GM21737 (cell line): ENCODE measurements around the gene STX8.
"Not testable (repeated sequence)": the region's sequence is repeated elsewhere in the genome, so short reads cannot be mapped to it uniquely, and the experiment has no call there.

Experiments used
- ATAC-seq: cut with Tn5 transposase; IDR thresholded peaks from one replicate; pipeline ENCODE4 v1.9.1; 2021; ENCODE audit warnings: mild to moderate bottlenecking, moderate library complexity; ENCODE audit not compliant: unreplicated experiment

The STX8 gene

DNA sequence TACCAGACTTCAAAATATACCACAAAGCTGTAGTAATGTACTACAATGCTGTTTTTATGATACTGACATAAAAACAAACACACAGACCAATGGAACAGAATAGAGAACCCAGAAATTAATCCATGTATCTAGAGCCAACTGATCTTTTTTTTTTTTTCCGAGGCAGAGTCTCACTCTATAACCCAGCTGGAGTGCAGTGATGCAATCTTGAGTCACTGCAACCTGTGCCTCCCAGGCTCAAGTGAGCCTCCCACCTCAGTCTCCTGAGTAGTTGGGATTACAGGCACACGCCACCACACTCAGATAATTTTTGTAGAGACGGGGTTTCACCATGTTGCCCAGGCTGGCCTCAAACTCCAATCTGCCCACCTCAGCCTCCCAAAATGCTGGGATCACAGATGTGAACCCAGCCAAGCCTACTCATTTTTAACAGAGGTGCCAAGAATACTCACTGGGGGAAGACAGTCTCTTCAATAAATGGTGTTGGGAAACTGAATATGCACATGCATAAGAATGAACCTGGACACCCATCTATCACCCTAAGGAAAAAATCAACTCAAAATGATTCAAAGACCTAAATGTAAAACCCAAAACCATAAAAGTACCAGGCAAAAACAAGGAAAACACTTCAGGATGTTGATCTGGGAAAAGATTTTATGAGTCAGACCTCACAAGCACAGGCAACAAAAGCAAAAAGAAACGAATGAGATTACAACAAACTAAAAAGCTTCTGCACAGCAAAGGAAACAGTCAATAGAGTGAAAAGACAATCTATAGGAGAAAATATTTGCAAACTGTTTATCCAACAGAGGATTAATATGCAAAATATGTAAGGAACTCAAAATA is 63.1 kb downstream of the STX8 start:
- no peak for ATAC-seq

GRCh38 chr17:9509236-9509816 is 66.3 kb downstream of the STX8 start:
- ATAC-seq: no peak

DNA sequence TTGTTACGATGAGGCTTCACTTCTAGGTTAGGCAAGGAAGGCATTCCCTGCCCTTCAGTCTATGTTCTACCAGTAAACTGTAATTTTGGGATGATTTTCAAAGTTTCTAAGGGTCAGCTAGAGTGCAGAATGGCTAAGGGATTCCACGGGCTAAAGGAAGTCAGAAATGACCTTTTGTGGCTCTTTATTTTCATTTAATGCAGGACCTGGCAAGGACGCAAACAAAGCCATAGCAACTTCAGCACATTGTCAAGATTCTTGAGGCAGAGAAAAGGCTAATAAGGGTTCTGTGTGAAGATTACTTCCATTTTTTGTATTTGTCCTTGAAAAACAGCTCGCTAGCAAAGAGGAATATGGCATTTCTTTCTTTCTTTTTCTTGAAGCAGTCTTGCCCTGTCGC is 76.6 kb downstream of the STX8 start:
- no peak for ATAC-seq

- no peak for ATAC-seq
Measured at GRCh38 chr17:9498490-9498889, 77.1 kb downstream of the STX8 start.

DNA sequence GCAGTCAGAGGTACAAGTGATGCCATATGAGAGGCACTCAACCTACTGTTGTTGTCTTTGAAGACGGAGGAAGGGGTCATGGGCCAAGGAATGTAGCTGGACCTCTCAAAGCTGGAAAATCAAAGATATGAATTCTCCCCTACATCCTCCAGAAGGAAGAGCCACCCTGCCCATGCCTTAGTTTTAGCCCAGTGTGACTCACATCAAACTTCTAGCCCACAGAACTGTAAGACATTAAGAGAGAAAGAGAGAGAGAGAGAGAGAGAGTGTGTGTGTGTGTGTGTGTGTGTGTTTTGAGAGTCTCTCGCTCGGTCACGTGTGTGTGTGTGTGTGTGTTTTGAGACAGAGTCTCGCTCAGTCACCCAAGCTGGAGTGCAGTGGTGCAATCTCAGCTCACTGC is 87.1 kb downstream of the STX8 start:
- ATAC-seq: no peak

GRCh38 chr17:9487406-9487805 is 88.2 kb downstream of the STX8 start:
- ATAC-seq: no peak

GRCh38 chr17:9484789-9485188 is 90.8 kb downstream of the STX8 start:
- ATAC-seq: no peak

DNA sequence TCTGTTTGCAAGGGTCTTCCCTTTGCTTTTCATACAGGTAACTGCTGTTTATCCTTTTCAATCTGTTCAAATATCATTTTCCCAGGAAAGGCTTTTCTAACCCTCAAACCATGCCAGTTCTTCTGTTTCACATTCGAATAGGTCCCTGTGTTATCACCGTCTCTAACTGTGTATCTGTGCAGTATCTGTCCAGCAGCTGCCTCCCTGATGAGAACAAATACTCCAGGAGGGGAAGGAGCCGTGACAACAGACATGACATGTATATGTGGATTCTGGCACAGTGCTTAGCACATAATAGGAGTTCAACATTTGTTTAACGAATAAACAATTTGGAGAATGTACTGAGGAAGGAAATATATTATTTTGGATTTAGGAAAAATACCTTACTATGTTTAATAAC is 95.7 kb downstream of the STX8 start:
- no peak for ATAC-seq

DNA sequence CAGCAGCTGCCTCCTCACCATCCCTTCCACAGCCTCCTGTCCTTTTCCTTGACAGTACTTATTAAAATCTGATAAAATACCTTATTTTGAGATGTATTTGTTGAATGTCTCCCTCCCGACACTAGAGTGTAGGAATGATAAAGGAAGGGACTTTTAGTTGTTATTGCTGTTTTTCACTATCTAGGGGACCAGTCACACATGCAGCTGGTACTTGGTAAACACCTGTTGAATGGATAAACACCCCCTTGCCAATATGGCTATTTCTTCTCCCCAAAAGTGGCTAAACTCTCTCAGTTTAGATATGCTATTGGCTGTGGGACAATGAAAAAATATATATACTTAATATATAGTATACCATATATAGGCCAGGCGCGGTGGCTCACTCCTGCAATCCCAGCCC is 96.7 kb downstream of the STX8 start:
- no peak for ATAC-seq

GRCh38 chr17:9475101-9475658 is 100.4 kb downstream of the STX8 start:
- no peak for ATAC-seq

GRCh38 chr17:9473711-9474110 is 101.9 kb downstream of the STX8 start:
- ATAC-seq: no peak

GRCh38 chr17:9472541-9472940 is 103.1 kb downstream of the STX8 start:
- no peak for ATAC-seq

GRCh38 chr17:9472094-9472493 is 103.5 kb downstream of the STX8 start:
- ATAC-seq: no peak

DNA sequence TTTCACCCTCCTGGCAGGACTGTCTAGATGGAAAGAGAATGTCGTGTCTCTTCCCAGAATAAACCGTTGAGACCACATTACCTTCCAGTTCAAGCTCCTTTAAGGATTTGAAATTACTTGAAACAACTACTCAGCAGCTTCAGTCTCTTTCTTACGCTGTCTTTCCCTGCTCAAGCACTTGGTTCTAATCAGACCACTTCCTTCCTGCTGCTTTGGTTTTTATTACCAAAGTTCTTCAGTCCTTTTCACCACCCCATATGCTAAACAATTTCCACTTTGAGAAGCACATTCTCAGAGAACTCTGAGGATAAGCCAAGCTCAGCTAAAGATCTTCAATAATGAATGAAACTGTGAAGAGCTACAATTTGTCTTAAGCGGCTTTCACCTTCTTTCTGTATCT is 105.4 kb downstream of the STX8 start:
- no peak for ATAC-seq

- no peak for ATAC-seq
Measured at GRCh38 chr17:9468937-9469336, 106.7 kb downstream of the STX8 start.

GRCh38 chr17:9468532-9468931 is 107.1 kb downstream of the STX8 start:
- no peak for ATAC-seq

DNA sequence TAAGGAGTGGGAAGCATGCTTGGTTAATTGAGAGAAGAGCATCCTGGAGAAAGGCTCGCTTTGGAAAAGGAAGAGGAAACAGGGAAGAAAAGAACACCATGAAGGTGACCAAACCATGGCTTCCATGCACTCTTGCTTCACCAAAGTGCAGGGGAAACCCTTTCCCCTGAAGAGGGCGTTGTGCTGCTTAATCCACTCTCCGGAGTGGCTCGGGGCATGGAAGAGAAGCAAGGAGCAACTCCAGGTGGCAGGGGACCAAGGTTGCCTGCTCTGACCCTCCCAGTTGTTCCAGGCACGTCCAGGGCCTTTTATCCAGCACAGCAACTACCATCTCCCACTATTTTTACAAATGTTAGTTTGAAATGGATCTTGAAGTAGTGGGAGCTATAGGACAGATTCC is 108.1 kb downstream of the STX8 start:
- no peak for ATAC-seq

GRCh38 chr17:9465210-9465921 is 110.3 kb downstream of the STX8 start:
- ATAC-seq: no peak

GRCh38 chr17:9457005-9457404 is 118.6 kb downstream of the STX8 start:
- ATAC-seq: no peak

GRCh38 chr17:9456330-9456729 is 119.3 kb downstream of the STX8 start:
- ATAC-seq: no peak

GRCh38 chr17:9451934-9452333 is 123.7 kb downstream of the STX8 start:
- no peak for ATAC-seq

DNA sequence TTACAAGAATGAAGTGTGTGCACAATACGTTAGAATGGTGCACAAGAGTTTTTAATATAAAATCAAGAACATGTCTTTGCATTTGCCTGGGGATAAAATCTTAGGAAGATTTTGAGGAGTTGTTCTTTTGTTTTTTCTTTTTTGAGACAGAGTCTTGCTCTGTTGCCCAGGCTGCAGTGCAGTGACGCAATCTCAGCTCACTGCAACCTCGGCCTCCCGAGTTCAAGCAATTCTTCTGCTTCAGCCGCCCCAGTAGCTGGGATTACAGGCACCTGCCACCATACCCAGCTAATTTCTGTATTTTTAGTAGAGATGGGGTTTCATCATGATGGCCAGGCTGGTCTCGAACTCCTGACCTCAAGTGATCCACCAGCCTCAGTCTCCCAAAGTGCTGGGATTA is 128.3 kb downstream of the STX8 start:
- not testable (repeated sequence) for ATAC-seq
